Liver (tissue), 9 donors: ENCODE data around the gene FUNDC2. TPM values are rescaled to one million over a fixed set of nuclear protein-coding genes. Genes with fewer than 3 reads are reported as not detected.
A peak's percentile ranks its signal among the peaks of the same experiment; 100 is the strongest.

Source experiments
- DNase-seq: peaks from one replicate; pipeline ENCODE4 v3.0.0-alpha.2; 2017; ENCODE audit warnings: low spot score
- H3K27ac ChIP-seq, 2 donors: one replicate each; pipeline ENCODE4 v1.7.0; 2013; ENCODE audit warnings: inconsistent platforms in 2 of 2, low read length in 2 of 2, control low read depth in 1 of 2, low read depth in 1 of 2, mild to moderate bottlenecking in 1 of 2
- H3K27me3 ChIP-seq, 4 donors: one replicate each; pipeline versions ENCODE4 v1.6.1 to v1.7.0; 2013; ENCODE audit warnings: low read length in 3 of 4, inconsistent platforms in 1 of 4, mild to moderate bottlenecking in 1 of 4, moderate library complexity in 1 of 4; ENCODE audit not compliant: control insufficient read depth in 4 of 4, insufficient read depth in 4 of 4
- H3K36me3 ChIP-seq, 4 donors: one replicate each; pipeline versions ENCODE4 v1.6.1 to v1.7.0; 2013; ENCODE audit warnings: low read length in 3 of 4, mild to moderate bottlenecking in 3 of 4, low read depth in 1 of 4, moderate library complexity in 1 of 4; ENCODE audit not compliant: control insufficient read depth in 4 of 4, insufficient read depth in 3 of 4
- H3K4me1 ChIP-seq, 4 donors: one replicate each; pipeline versions ENCODE4 v1.6.1 to v1.7.0; 2013; ENCODE audit warnings: low read length in 3 of 4, mild to moderate bottlenecking in 3 of 4, moderate library complexity in 1 of 4; ENCODE audit not compliant: control insufficient read depth in 4 of 4, insufficient read depth in 4 of 4
- H3K4me3 ChIP-seq, 3 donors: one replicate each; pipeline versions ENCODE4 v1.6.1 to v1.7.0; 2013; ENCODE audit warnings: low read length in 3 of 3, control low read depth in 1 of 3, low read depth in 1 of 3, mild to moderate bottlenecking in 1 of 3
- H3K9ac ChIP-seq, 2 donors: one replicate each; pipeline ENCODE4 v1.7.0; 2013; ENCODE audit warnings: low read length in 2 of 2, mild to moderate bottlenecking in 2 of 2, moderate library complexity in 2 of 2, control low read depth in 1 of 2, low read depth in 1 of 2
- H3K9me3 ChIP-seq, 4 donors: one replicate each; pipeline versions ENCODE4 v1.6.1 to v1.7.0; 2013; ENCODE audit warnings: low read length in 3 of 4; ENCODE audit not compliant: control insufficient read depth in 4 of 4
- ATF3 ChIP-seq: IDR thresholded peaks from 2 replicates; pipeline ENCODE4 v1.6.1; 2016; ENCODE audit warnings: antibody characterized with exemption
- CTCF ChIP-seq: fragments of 150-350 bp; IDR thresholded peaks from 2 replicates; pipeline ENCODE4 v1.5.1; 2017; ENCODE audit warnings: improper control_type of control experiment, low read depth, low read length; ENCODE audit not compliant: missing input control
- EGR1 ChIP-seq, 2 donors: IDR thresholded peaks; 2 replicates each; pipeline ENCODE4 v1.6.1; 2016 to 2018; ENCODE audit warnings: antibody characterized with exemption in 2 of 2, low read depth in 2 of 2
- FOXA1 ChIP-seq: IDR thresholded peaks from 2 replicates; pipeline ENCODE4 v1.6.1; 2016; ENCODE audit warnings: antibody characterized with exemption
- FOXA2 ChIP-seq: IDR thresholded peaks from 2 replicates; pipeline ENCODE4 v1.6.1; 2016; ENCODE audit warnings: antibody characterized with exemption
- GABPA ChIP-seq, 2 donors: IDR thresholded peaks in 1 of 2; conservative IDR thresholded peaks in 1 of 2; 2 replicates each; pipeline ENCODE4 v1.6.1; 2016; ENCODE audit warnings: antibody characterized with exemption in 2 of 2, mild to moderate bottlenecking in 1 of 2, moderate library complexity in 1 of 2
- HNF4A ChIP-seq, 2 donors: conservative IDR thresholded peaks; 2 replicates each; pipeline ENCODE4 v1.6.1; 2016; ENCODE audit warnings: antibody characterized with exemption in 2 of 2, mild to moderate bottlenecking in 2 of 2
- HNF4G ChIP-seq: IDR thresholded peaks from 2 replicates; pipeline ENCODE4 v1.6.1; 2016; ENCODE audit warnings: antibody characterized with exemption
- JUND ChIP-seq, 2 donors: IDR thresholded peaks; 2 replicates each; pipeline ENCODE4 v1.6.1; 2016; ENCODE audit warnings: antibody characterized with exemption in 2 of 2
- MAX ChIP-seq: IDR thresholded peaks from 2 replicates; pipeline ENCODE4 v1.6.1; 2016; ENCODE audit warnings: antibody characterized with exemption
- NR2F2 ChIP-seq: IDR thresholded peaks from 2 replicates; pipeline ENCODE4 v1.6.1; 2016; ENCODE audit warnings: antibody characterized with exemption
- RAD21 ChIP-seq, 2 donors: IDR thresholded peaks; 2 replicates each; pipeline ENCODE4 v1.6.1; 2016; ENCODE audit warnings: antibody characterized with exemption in 2 of 2, mild to moderate bottlenecking in 2 of 2
- REST ChIP-seq: IDR thresholded peaks from 2 replicates; pipeline ENCODE4 v1.6.1; 2016; ENCODE audit warnings: antibody characterized with exemption, mild to moderate bottlenecking
- RXRA ChIP-seq, 2 donors: IDR thresholded peaks; 2 replicates each; pipeline ENCODE4 v1.6.1; 2017 to 2018; ENCODE audit warnings: antibody characterized with exemption in 2 of 2, mild to moderate bottlenecking in 1 of 2
- SP1 ChIP-seq: IDR thresholded peaks from 2 replicates; pipeline ENCODE4 v1.6.1; 2018; ENCODE audit warnings: antibody characterized with exemption, mild to moderate bottlenecking
- TAF1 ChIP-seq: conservative IDR thresholded peaks from 2 replicates; pipeline ENCODE4 v1.6.1; 2016; ENCODE audit warnings: antibody characterized with exemption, mild to moderate bottlenecking
- YY1 ChIP-seq: IDR thresholded peaks from 2 replicates; pipeline ENCODE4 v1.6.1; 2016; ENCODE audit warnings: antibody characterized with exemption, mild to moderate bottlenecking
- ZBTB33 ChIP-seq: IDR thresholded peaks from 2 replicates; pipeline ENCODE4 v1.6.1; 2016; ENCODE audit warnings: antibody characterized with exemption
- WGBS: extraction: QIAGEN DNeasy Blood & Tissue Kit; methylation state at CpG from one replicate; pipeline ENCODE4 v1.1.7; 2013; 5-methylcytosine and 5-hydroxymethylcytosine counted together
- polyA plus RNA-seq, 2 donors: library from polyadenylated mRNA; stranded (reverse) in 1 of 2; unstranded in 1 of 2; fragments of 200-250 nt in 1 of 2; fragments of >200 nt in 1 of 2; fragmentation: Nextera tagmentation in 1 of 2; extraction: Ambion mirVana in 1 of 2; gene quantifications; one replicate each; pipeline versions ENCODE4 v1.2.1 to v1.2.3, GENCODE V29; 2013 to 2015
- total RNA-seq, 2 donors: library from RNA; depleted of rRNA; stranded (reverse); fragments of >200 nt; gene quantifications; one replicate each; pipeline ENCODE4 v1.2.3, GENCODE V29; 2014
- donor health status: healthy.
- donor health status: healthy.
- donor health status: healthy.
- donor health status: healthy.
- donor health status: healthy.

The FUNDC2 gene
- total and polyA plus RNA-seq, 4 donors: 19.4 to 79.8 (median 40.8) TPM

GRCh38 chrX:155028877-155029291 is 2.2 kb downstream of the FUNDC2 start:
- Histone ChIP-seq H3K27ac (no peak overlapping the region), H3K9ac (no peak overlapping the region)
- 72% methylated on average over 2 of the region's 2 CpGs for WGBS

GRCh38 chrX:155031657-155032056 is 5.0 kb downstream of the FUNDC2 start:
- 89% methylated on average over 5 of the region's 5 CpGs for WGBS

More at GRCh38 chrX:155028877-155029291, 2.2 kb downstream of the FUNDC2 start:
- H3K27me3 ChIP-seq: no peaks in the 10 kb centered on the region
- peak; percentile 9 for TF ChIP-seq SP1
- TF ChIP-seq TAF1: no peak
- DNase-seq: no peak
- peaks cover 0 to 2% (median 0%) of the 10 kb centered on the region in 4 donors for H3K36me3 ChIP-seq
- no peaks in the 10 kb centered on the region for H3K9me3 ChIP-seq
- no peak overlapping the region for H3K4me3 ChIP-seq
- H3K4me1 ChIP-seq: peaks cover 0 to 9% (median 4%) of the 10 kb centered on the region in 4 donors

More at GRCh38 chrX:155031657-155032056, 5.0 kb downstream of the FUNDC2 start:
- Histone ChIP-seq H3K9me3 (peaks cover 0 to 4% (median 0%) of the 10 kb centered on the region in 4 donors), H3K9ac (no peak overlapping the region), H3K4me1 (peaks cover 0 to 9% (median 4%) of the 10 kb centered on the region in 4 donors), H3K36me3 (peaks cover 0 to 3% (median 1%) of the 10 kb centered on the region in 4 donors), H3K27me3 (no peaks in the 10 kb centered on the region), H3K4me3 (no peak overlapping the region), H3K27ac (no peak overlapping the region)
- DNase-seq: no peak
- TF ChIP-seq REST (no peak), JUND (IDR thresholded peaks at IDR 0.05) (no peak), CTCF (no peak), GABPA (IDR thresholded peaks at IDR 0.05 in 1 of 2, conservative IDR thresholded peaks at IDR 0.05 in 1 of 2) (no peak), NR2F2 (no peak), YY1 (no peak), SP1 (no peak), ZBTB33 (no peak), FOXA2 (no peak), RAD21 (IDR thresholded peaks at IDR 0.05) (no peak), MAX (no peak), HNF4G (no peak), HNF4A (conservative IDR thresholded peaks at IDR 0.05) (no peak), ATF3 (no peak), EGR1 (IDR thresholded peaks at IDR 0.05; ENCODE audit: low read depth in 2 of 2) (no peak), FOXA1 (no peak), TAF1 (no peak), RXRA (IDR thresholded peaks at IDR 0.05) (no peak)
